Heart left ventricle (tissue), 16 donors: ENCODE data around the gene KLK13. TPM values are rescaled to one million over a fixed set of nuclear protein-coding genes. Genes with fewer than 3 reads are reported as not detected.

ENCODE experiments used
- ATAC-seq, 4 donors: fragments of 200-7000 bp; cut with Tn5 transposase; one replicate each; pipeline ENCODE4 v1.9.1; 2020 to 2022; ENCODE audit warnings: moderate library complexity in 4 of 4, mild to moderate bottlenecking in 3 of 4, moderate number of reproducible peaks in 1 of 4
- DNase-seq, 5 donors: peaks; one replicate each; pipeline ENCODE4 v3.0.0-alpha.2; 2020
- H3K27ac ChIP-seq, 12 donors: fragments of 200-600 bp; sonication (generic) in 4 of 12; one replicate each; pipeline versions ENCODE4 v1.5.0 to v1.8.0; 2016 to 2022; ENCODE audit warnings: mild to moderate bottlenecking in 2 of 12
- H3K27me3 ChIP-seq, 9 donors: fragments of 200-600 bp; sonication (generic) in 2 of 9; one replicate each; pipeline versions ENCODE4 v1.5.1 to v1.8.0; 2016 to 2022; ENCODE audit warnings: mild to moderate bottlenecking in 3 of 9
- H3K36me3 ChIP-seq, 9 donors: fragments of 200-600 bp; sonication (generic) in 2 of 9; one replicate each; pipeline versions ENCODE4 v1.5.0 to v1.8.0; 2018 to 2022; ENCODE audit warnings: mild to moderate bottlenecking in 2 of 9
- H3K4me1 ChIP-seq, 12 donors: fragments of 200-600 bp; sonication (generic) in 4 of 12; one replicate each; pipeline versions ENCODE4 v1.5.0 to v1.8.0; 2016 to 2022; ENCODE audit warnings: mild to moderate bottlenecking in 3 of 12
- H3K4me3 ChIP-seq, 12 donors: fragments of 200-600 bp; sonication (generic) in 4 of 12; one replicate each; pipeline versions ENCODE4 v1.5.0 to v1.8.0; 2017 to 2022; ENCODE audit warnings: mild to moderate bottlenecking in 9 of 12, moderate library complexity in 4 of 12
- H3K9me3 ChIP-seq, 12 donors: fragments of 200-600 bp; sonication (generic) in 4 of 12; one replicate each; pipeline versions ENCODE4 v1.5.0 to v1.8.0; 2016 to 2022; ENCODE audit warnings: mild to moderate bottlenecking in 1 of 12
- POLR2A ChIP-seq, 2 donors: fragments of 450-650 bp; IDR thresholded peaks; one replicate each; pipeline ENCODE4 v1.6.1; 2017; ENCODE audit warnings: antibody characterized with exemption in 2 of 2, mild to moderate bottlenecking in 2 of 2, moderate library complexity in 2 of 2
- WGBS, 4 donors: extraction: QIAGEN DNeasy Blood & Tissue Kit in 2 of 4; methylation state at CpG; one replicate each; pipeline versions ENCODE4 v1.1.5 to v1.1.7; 2013 to 2018; 5-methylcytosine and 5-hydroxymethylcytosine counted together
- intact Hi-C, 10 donors: fragments of 100-400 bp; cut with DNase I; formaldehyde crosslinking; loops; one replicate each; pipeline versions ENCODE4 v1.11.1 to v1.14.2; 2022
- polyA plus RNA-seq, 2 donors: library from polyadenylated mRNA; stranded (reverse); fragments of 200-250 nt; gene quantifications; one replicate each; pipeline ENCODE4 v1.2.3, GENCODE V29; 2013
- total RNA-seq, 9 donors: library from RNA; depleted of rRNA in 2 of 9; stranded (reverse); fragments of >200 nt in 2 of 9; fragmentation: NEBNext Ultra II Directional in 3 of 9; extraction: Animal tissue kit (Norgen Biotek cat#: 25700) in 3 of 9; gene quantifications; one replicate each; pipeline versions ENCODE4 v1.1.0 to v1.2.4, GENCODE V29; 2016 to 2023
- TF ChIP-seq, protein P1 (sequence below), 12 donors: fragments of 200-600 bp; sonication (generic) in 4 of 12; IDR thresholded peaks; one replicate each; pipeline versions ENCODE4 v1.5.0 to v1.8.0; 2018 to 2022; ENCODE audit warnings: antibody characterized with exemption in 12 of 12, mild to moderate bottlenecking in 5 of 12
- donor health status: ischemic (EF 13 %, LVEDD 7.1; RV severe dilation, severe dysfunction).
- donor health status: healthy with polysubstance abuse.
- donor health status: DM: no; HTN: yes; CAD: no.
- donor health status: DM: no; HTN: no; CAD: no.
- donor health status: ischemic (EF 25% LVEDD 6.9; RV normal size, moderate dysfunction).
- donor health status: ischemic (EF 25% LVEDD 5.7; RV mildly dilated, moderate dysfunction).
- donor health status: healthy.
- donor health status: DM: yes; HTN: yes; CAD: no.
- donor health status: ischemic (EF 35%, LVEDD 5.7; RV mildly dilated, moderate dysfunction).
- donor health status: nonischemic (EF 11% LVEDD 7.7; RV severe dilation, severe dysfunction).
- donor health status: DM: yes; HTN: yes; CAD: no.
- donor health status: PGD.
- donor health status: ischemic (EF 29% LVEDD 5.4; RV normal size, mild dysfunction).
- donor health status: nonischemic (EF 23%, LVEDD 6.1; RV moderate dilation, normal function).

KLK13 gene
- total and polyA plus RNA-seq, 11 donors: 0.90 to 2.2 TPM; not detected in 9

DNA sequence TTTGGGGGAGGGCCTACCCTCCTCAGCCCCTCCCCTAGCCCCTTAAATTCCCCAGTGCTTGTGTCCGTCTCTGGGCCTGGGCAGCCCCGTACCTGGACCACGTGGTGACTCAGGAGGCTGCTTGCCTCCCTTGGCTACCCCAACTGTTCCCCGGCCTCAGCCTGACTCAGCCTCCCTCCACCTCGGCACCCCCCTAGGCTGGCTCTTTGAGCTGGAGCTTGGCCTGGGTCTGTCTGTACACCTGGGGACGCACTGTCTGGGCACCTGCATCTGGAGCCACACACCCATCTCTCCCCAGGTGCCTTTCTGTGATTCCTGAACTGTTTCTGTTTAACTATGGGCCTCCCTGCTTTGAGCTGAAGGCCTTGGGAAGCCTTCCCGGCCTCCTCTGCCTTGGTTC lies 19.6 kb upstream of the KLK13 start:
- intact Hi-C loops: loop anchor here in 1 of 10 donors (5.0 kb wide), 1 partner anchor 52 kb away; no protein-coding TSS in a partner anchor
- peaks cover 0 to 5% (median 1%) of the 10 kb centered on the region in 12 donors for H3K4me1 ChIP-seq
- H3K27ac ChIP-seq: no peak overlapping the region
- no peaks in the 10 kb centered on the region for H3K36me3 ChIP-seq
- no peak for ATAC-seq
- no peaks in the 10 kb centered on the region for H3K9me3 ChIP-seq
- TF ChIP-seq, protein P1, sequence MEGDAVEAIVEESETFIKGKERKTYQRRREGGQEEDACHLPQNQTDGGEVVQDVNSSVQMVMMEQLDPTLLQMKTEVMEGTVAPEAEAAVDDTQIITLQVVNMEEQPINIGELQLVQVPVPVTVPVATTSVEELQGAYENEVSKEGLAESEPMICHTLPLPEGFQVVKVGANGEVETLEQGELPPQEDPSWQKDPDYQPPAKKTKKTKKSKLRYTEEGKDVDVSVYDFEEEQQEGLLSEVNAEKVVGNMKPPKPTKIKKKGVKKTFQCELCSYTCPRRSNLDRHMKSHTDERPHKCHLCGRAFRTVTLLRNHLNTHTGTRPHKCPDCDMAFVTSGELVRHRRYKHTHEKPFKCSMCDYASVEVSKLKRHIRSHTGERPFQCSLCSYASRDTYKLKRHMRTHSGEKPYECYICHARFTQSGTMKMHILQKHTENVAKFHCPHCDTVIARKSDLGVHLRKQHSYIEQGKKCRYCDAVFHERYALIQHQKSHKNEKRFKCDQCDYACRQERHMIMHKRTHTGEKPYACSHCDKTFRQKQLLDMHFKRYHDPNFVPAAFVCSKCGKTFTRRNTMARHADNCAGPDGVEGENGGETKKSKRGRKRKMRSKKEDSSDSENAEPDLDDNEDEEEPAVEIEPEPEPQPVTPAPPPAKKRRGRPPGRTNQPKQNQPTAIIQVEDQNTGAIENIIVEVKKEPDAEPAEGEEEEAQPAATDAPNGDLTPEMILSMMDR (IDR thresholded peaks at IDR 0.05): no peak
- no peak for TF ChIP-seq POLR2A (IDR thresholded peaks at IDR 0.05)
- WGBS, 4 donors: 75 to 83% (median 78%) methylated on average over 7 of the region's 7 CpGs
- no peak overlapping the region for H3K4me3 ChIP-seq
- no peak for DNase-seq
- H3K27me3 ChIP-seq: no peaks in the 10 kb centered on the region

DNA sequence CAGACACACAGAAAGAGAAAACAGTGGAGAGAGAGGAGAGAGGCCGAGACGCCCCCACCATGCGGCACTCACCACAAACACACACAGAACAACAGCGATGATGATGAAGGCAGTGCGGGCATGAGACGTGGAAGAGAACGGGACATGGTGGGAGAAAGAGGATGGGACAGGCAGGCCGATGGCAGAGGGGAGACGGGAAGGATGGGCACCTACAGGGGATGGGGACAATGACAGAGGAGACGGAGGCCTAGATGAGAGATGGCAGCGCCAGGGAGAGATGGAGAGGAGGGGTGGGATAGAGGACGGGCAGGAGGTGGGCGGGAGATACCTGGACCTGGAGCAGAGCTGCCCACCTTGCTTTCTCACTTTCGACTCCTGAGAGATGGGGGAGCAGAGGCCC lies 18.9 kb upstream of the KLK13 start:
- ATAC-seq (no peak), DNase-seq (no peak)
- H3K9me3 ChIP-seq: no peaks in the 10 kb centered on the region
- no peak overlapping the region for H3K4me3 ChIP-seq
- H3K27ac ChIP-seq: no peak overlapping the region
- WGBS, 4 donors: 74 to 80% (median 78%) methylated on average over 14 of the region's 14 CpGs
- peaks cover 0 to 8% (median 4%) of the 10 kb centered on the region in 12 donors for H3K4me1 ChIP-seq
- intact Hi-C loops: loop anchor here in 1 of 10 donors (5.0 kb wide), 1 partner anchor 51 kb away; no protein-coding TSS in a partner anchor
- H3K36me3 ChIP-seq: no peaks in the 10 kb centered on the region
- no peaks in the 10 kb centered on the region for H3K27me3 ChIP-seq
- TF ChIP-seq, protein P1 (IDR thresholded peaks at IDR 0.05): no peak
- no peak for TF ChIP-seq POLR2A (IDR thresholded peaks at IDR 0.05)

DNA sequence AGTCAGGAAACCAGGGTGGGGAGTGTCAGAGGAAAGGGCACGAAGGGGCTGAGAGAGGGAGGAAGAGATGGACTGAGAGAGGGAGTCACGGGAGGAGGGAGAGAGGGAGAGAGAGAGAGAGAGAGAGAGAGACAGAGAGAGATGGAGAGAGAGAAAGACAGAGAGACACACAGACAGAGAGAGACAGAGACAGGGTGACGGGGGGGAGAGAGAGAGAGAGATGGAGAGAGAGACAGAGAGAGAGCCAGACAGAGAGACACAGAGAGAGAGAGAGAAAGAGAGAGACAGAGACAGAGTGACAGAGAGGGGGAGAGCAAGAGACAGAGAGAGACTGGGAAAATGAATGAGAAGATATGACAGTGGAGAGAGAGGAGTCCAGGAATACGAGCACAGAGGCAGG lies 18.3 kb upstream of the KLK13 start:
- H3K27me3 ChIP-seq: no peaks in the 10 kb centered on the region
- peaks cover 0 to 8% (median 4%) of the 10 kb centered on the region in 12 donors for H3K4me1 ChIP-seq
- H3K36me3 ChIP-seq: no peaks in the 10 kb centered on the region
- no peaks in the 10 kb centered on the region for H3K9me3 ChIP-seq
- 41% methylated on average over 4 of the region's 4 CpGs for WGBS, 4 donors
- intact Hi-C loops: loop anchor here in 1 of 10 donors (5.0 kb wide), 1 partner anchor 51 kb away; no protein-coding TSS in a partner anchor
- DNase-seq: no peak
- no peak for ATAC-seq
- no peak overlapping the region for H3K4me3 ChIP-seq
- TF ChIP-seq POLR2A (IDR thresholded peaks at IDR 0.05): no peak
- TF ChIP-seq, protein P1 (IDR thresholded peaks at IDR 0.05): no peak
- H3K27ac ChIP-seq: no peak overlapping the region

DNA sequence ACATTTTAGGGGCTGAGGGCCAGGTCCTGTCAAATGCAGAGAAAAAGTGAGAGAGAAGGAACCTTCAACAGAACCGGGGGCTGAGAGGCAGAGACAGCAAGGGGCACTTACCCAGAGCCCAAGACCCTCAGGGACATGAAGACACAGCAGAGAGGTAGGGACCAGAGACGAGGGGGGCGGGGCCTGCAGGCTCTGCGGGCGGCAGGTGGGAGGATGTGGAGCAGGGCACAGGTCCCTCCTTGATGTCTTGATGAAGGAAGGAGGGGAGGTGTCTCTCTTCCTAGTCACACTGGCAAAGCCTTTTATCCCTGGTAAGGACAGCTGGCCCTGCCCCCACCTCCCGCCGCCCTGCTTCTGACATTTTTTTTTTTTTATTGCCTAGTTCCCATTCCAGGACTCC lies 17.7 kb upstream of the KLK13 start, which contains the start of gene KLK14:
KLK14 (minus strand) TSS at position 277 of the 400 bp plus-strand sequence; CDS start at position 4, 273 bp downstream.
- Histone ChIP-seq H3K9me3 (no peaks in the 10 kb centered on the region), H3K4me3 (no peak within 1 kb of the TSS), H3K4me1 (peaks cover 0 to 8% (median 4%) of the 10 kb centered on the region in 12 donors), H3K27ac (no peak within 1 kb of the TSS), H3K36me3 (no peaks in the 10 kb centered on the region), H3K27me3 (no peaks in the 10 kb centered on the region)
- 29 to 50% (median 35%) methylated on average over 7 of the region's 7 CpGs for whole genome bisulfite sequencing, 4 donors
- DNase-seq (no peak), ATAC-seq (no peak)
- TF ChIP-seq, protein P1 (IDR thresholded peaks at IDR 0.05): no peak
- TF ChIP-seq POLR2A (IDR thresholded peaks at IDR 0.05): no peak
- intact Hi-C loops: loop anchor here in 1 of 10 donors (5.0 kb wide), 1 partner anchor 50 kb away; no protein-coding TSS in a partner anchor
